ENCODE measurements around the gene MRPL20.
"Not testable (repeated sequence)": the region's sequence is repeated elsewhere in the genome, so short reads cannot be mapped to it uniquely, and the experiment has no call there.

The MRPL20 gene

DNA sequence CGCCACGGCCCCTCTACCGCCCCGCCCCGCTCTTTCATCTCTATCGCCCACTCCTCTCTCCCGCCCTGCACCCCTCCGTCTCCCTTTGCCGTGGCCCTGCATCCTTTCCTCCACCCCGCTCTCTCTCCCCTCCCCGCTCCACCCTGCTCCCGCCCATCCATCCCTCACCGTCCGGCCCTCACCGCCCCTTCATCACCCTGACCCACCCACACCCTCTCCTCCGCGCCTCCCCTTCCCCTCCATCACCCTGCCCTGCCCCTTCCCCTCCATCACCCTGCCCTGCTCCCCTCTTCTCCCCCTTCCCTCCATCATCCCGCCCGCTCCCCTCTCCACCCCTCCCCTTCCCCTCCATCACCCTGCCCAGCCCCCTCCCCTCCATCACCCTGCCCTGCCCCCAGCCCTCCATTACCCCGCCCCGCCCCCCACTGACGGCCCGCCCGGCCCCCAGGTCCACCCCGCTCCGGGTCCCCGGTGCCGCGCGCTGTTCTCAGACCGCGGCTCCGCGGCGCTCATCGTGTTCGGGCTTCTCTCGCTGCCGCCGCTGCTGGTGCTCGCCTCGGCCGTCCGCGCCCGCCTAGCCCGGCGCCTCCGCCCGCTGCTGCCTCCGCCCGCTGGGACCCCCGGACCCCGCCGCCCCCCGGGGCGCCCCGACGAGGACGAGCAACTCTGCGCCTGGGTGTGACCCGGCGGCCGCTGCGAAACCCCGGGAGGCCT lies 20.2 kb upstream of the MRPL20 start:
- DNase-seq (ENCODE audit: extremely low read depth in 1 of 2, low read depth in 1 of 2), result no peak

DNA sequence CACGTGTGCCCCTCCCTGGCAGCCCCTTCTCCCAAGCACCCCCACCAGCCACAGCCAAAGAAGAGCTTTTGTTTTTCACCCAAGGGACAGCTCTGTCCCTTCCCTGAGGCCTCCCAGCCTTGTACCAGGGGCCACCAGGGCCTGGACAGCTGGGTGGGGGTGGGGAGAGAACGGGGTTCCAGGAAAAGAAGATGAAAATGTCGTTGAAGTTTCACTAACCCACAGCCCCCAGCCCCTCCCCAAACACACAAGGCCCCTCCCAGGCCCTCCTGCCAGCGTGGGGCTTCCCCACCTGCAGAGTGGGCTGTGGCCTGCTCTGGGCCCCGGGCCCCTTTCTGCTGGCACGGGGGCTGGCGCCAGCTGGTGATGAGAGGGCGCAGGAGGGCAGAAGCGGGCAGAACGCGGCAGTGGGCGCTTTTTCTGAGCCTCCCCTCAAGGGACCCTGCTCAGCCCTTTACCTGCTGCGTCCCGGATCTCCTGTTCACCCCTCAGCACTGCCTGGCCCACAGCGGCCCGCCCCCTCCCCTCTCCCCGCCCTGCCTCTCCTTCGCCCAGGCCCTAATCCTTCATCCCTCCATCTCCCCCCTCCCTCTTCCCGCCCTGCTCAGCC lies 19.5 kb upstream of the MRPL20 start:
- no peak for DNase-seq (ENCODE audit: extremely low read depth in 1 of 2, low read depth in 1 of 2)

DNA sequence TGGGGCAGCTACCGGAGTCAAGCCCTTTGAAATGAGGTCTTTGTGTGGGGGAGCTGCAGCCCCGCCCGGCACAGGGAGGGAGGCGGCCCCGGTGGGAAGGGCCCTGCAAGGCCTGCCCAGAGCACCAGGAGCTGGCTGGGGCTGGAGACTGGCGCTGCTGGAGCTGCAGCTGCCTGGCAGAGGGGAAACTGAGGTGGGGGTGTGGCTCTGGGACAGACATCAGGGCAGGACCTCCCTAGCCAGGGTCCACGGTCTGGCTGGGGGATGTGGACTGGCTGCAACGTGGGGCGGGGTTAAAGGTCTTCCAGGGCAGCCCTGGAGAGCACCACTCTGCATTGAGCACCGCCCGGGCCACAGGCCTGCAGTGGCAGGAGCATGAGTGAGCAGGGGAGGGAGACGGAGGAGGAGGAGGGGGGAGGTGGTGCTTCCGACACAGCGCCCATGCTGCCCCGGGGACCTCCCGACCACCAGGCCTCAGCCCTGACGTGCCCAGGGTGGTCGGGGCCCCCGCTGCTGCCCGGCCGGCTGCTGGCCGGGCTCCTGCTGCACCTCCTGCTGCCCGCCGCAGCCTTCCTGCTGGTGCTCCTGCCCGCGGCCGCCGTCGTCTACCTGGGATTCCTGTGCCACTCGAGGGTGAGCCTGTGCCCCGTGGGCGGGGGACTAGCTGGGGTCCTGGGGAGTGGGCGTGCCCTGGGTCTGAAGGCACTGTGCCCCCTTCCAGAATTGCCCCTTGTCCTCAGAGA lies 18.8 kb upstream of the MRPL20 start:
- no peak for DNase-seq (ENCODE audit: extremely low read depth in 1 of 2, low read depth in 1 of 2)

DNA sequence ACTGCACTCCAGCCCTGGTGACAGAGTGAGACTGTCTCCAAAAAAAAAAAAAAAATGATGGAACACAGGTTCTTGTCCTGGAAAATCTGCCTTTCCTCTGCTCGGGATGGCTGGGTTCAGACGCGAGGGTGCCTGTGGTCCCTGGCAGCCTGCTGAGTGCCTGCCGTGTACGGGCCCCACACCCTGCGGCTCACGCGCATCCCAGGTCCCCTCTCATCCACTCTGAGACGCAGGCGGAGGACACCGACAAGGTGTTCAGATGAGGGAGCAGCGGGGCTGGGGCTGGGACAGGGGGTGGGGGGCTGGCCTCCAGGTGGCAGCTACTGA lies 18.3 kb upstream of the MRPL20 start:
- DNase-seq (ENCODE audit: extremely low read depth in 1 of 2, low read depth in 1 of 2), result no peak

DNA sequence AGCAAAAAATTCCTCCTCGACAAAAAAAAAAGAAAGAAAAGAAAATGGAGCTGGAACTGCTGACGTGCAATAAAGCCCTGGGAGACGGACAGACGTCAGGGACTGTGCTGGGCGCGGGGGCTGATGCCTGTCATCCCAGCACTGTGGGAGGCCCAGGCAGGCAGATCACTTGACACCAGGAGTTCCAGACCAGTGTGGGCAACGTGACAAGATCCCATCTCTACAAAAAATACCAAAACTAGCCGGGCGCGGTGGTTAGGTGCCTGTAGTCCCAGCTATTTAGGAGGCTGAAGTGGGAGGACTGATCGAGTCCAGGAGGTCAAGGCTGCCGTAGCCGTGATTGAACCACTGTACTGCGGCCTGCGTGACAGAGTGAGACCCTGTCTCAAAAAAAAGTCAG lies 17.6 kb upstream of the MRPL20 start:
- no peak for DNase-seq (ENCODE audit: extremely low read depth in 1 of 2, low read depth in 1 of 2)

DNA sequence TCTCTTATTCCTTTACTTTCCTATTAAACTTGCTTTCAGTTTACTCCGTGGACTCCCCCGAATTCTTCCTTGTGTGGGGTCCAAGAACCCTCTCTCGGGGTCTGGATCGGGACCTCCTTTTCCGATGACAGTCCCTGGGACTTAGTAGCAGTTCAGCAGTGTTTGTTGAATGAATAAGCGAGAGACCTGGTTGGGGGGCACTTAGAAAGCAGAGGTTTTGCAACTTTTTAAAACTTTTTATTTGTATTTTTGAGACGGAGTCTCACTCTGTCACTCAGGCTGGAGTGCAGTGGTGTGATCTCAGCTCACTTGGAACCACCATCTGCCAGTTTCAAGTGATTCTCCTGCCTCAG lies 16.1 kb upstream of the MRPL20 start:
- DNase-seq (ENCODE audit: extremely low read depth in 1 of 2, low read depth in 1 of 2), result no peak

DNA sequence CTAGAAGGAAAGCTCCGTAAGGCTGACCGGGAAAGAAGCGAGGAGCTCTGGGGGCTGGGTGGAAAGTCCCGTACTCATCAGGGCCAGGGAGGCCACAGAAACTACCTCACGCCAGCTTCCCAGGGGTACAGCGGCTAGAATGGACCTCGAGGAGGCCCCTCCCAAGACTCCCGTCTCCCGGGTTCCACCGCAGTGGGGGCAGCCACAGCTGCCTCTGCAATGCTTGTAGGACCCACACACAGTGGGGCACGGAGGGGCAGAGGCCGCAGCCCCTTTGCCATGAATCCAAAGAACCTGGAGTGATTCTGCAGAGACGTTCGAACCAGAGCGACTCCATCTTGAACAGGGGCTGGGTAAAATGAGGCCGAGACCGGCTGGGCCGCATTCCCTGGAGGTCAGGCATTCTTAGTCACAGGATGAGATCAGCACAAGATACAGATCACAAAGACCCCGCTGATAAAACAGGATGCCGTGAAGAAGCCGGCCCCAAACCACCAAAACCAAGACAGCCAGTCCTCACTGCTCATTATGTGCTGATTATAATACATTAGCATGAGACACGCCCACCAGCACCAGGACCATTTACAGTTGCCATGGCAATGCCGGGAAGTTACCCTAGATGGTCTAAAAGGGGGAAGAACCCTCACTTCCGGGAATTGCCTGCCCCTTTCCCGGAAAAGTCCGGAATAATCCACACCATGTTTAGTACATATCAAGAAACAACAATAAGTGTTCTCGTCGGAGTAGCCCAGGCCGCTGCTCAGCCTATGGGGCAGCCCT lies 15.6 kb upstream of the MRPL20 start:
- no peak for DNase-seq (ENCODE audit: extremely low read depth in 1 of 2, low read depth in 1 of 2)

DNA sequence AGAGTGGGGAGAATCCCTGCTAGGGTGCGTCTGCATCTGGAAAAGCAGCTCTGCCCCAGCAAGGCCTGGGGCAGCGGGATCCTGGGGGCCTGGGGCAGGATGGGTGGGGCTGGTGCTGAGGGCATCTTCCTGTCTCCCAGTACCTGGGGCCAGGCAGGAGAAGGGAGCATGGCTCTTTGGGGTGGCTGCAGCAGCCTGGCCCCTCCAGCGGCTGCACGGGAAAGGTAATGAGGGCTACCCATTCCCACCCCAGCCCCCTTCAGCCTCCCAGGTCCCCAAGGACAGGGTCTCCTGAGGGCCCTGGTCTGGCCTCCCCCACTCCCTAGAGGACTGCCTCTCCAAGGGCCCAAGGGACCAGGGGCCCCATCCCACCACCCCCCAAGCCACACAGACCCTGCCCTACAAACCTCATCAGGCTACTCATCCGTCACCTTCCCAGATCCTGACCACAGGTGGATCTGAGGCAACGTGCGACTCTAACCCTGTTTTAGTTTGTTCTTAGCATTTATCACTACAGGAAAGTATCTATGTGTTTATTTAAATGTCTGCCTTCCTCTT lies 14.9 kb upstream of the MRPL20 start:
- no peak for DNase-seq (ENCODE audit: extremely low read depth in 1 of 2, low read depth in 1 of 2)

DNA sequence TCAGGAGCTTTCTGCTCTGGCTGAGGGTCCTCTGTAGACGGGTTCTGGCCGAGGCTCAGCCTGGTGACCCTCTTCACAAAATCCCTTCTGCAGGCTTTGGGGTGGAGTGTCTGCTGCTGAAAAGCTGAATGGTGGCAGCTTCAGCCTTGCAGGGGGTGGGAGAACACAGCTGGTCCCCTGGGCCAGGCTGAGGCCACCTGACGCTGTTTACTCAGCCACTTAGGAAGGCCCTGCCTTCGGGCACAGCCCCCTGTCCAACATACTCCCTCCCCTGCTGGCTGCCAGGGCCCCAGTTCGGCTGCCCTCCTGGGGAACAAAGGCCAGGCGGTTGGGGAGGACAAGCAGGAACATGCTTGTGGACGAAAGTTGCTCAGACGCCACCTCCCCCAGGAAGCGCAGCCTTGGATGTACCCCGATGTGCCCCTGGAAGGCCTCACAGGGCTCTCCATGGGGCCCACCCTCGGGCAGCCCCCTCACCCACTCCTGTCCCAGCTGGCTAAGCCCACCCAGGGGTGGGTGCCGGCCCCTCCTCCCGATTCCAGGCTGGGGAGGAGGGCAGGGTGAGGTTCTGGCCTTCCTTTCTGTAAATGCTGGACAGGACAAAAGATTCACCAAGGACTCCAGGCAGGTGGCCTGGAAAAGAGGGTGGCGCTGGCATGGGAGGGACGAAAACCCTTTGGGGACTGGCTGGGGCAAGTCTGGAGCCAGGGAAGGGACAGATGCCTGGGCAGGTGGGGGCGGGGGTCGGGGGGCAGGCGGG lies 14.2 kb upstream of the MRPL20 start, which contains the start of gene ANKRD65:
ANKRD65 (minus strand) TSS at position 130 of the 760 bp plus-strand sequence. CDS start 271 bp downstream, outside the sequence.
- no peak for DNase-seq (ENCODE audit: extremely low read depth in 1 of 2, low read depth in 1 of 2)

DNA sequence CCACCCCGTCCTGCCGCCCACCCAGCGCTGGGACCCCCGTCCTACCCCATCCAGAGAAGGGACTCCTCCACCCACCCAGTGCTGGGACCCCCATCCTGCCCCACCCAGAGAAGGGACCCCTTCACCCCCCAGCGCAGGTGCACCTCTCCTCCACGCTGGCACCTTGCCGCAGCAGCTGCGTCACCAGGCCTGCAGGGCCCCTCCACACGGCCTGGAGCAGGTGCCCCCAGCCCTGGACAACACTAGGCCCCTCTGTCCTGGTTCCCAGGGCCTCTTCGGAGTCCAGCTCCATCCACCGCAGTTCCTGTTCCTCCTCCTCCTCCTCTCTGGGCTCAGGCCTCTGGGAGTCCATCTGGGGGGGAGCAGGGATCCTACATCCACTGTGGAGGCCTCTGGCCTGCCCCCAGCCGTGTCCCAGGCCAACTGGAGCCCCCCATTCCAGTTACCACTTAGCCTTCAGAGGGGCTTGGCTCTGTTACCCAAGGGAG lies 13.6 kb upstream of the MRPL20 start:
- no peak for DNase-seq (ENCODE audit: extremely low read depth in 1 of 2, low read depth in 1 of 2)

DNA sequence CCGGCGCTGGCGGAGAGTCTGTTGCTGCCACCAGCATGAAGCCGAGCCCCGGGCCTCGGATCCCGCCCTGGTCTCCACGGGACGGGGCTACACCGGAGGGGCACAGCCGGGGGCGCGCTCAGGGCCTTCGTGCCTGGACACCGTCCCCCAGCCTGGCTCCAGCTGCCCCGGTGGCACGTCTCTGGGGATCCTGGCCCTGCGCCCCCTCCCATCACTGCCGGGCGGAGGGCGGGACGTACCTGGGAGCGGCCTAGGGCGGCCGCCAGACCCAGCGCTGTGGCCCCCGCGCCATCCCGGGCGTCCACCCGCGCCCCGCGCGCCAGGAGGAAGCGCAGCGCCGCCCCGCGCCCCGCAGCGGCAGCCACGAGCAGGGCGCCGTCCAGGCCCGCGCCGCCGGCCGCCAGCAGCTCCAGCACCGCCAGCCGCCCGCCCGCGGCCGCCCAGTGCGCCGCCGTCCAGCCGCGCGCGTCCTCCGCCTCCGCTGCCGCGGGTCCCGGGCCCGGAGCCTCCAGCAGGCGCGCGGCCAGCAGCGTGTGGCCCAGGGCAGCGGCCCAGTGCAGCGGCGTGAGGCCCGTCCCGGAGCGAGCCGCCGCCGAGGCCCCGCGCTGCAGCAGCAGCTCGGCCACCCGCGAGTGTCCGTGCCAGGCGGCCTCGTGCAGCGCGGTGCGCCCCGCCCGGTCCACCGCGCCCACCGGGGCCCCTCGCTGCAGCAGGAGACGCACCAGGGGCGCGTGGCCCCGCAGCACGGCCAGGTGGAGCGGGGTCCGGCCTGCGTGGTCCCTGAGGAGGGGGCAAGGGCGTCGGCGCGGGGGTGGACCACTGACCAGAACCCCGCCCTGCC lies 12.9 kb upstream of the MRPL20 start:
- no peak for DNase-seq (ENCODE audit: extremely low read depth in 1 of 2, low read depth in 1 of 2)

DNA sequence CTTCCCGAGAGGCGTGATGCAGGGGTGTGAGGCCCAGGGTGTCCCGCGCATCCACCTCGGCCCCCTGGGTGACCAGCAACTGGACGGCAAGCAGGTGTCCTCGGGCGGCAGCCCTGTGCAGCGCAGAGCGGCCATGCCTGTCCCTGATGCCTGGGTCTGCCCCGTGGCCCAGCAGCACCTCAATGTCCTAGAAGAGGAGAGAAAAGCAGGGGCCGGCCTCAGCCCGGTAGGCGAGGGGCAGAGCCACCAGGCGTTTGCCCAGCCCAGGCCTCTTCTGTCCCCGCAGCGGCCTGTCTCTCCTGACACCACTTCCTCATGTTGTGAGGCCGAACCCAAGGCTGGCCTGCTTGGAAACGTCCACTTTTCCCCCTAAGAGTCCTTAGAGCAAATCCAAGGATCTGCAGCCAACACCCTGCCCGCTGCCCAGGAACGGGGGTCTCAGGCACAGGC lies 12.3 kb upstream of the MRPL20 start:
- no peak for DNase-seq (ENCODE audit: extremely low read depth in 1 of 2, low read depth in 1 of 2)

DNA sequence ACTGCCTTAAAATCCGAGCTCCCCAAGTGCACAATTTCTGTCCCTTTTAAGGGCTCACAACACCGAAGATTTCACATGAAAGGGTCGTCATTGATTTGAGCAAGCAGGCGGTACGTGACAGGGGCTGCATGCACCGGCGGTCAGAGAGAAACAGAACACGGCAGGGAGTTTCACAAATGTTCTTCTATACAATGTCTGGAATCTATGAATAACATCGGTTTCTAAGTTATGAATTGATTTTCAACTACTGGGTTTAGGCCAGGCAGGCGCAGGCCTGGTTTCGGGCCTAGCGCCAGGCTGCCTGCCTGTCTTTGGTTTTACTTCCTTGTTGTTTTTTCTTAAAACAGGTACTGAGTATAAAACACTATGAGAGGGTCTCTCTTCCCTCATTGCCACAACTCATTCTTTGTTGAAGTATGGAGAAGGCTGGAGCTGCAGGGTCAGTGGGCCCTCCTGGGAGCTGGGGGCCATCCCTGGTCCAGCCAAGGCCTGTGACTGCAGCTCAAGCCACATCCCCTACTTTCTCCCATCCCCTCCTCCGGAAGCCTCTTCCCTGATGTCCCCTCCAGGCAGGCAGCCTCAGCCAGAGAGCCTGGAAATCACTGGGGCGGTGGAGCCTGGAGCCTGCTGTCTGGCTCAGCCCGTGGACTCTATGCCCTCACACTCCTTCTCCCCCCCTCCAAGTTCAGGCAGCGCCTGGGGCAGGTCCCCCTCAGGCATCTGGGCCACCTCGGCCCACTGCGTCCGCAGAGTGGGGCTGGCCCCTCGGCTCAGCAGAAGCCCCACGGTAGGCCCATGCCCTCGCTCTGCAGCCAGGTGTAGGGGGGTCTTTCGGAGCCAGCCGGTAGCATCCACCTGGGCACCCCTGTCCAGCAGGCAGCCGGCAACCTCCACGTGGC lies 11.6 kb upstream of the MRPL20 start:
- no peak for DNase-seq (ENCODE audit: extremely low read depth in 1 of 2, low read depth in 1 of 2)

DNA sequence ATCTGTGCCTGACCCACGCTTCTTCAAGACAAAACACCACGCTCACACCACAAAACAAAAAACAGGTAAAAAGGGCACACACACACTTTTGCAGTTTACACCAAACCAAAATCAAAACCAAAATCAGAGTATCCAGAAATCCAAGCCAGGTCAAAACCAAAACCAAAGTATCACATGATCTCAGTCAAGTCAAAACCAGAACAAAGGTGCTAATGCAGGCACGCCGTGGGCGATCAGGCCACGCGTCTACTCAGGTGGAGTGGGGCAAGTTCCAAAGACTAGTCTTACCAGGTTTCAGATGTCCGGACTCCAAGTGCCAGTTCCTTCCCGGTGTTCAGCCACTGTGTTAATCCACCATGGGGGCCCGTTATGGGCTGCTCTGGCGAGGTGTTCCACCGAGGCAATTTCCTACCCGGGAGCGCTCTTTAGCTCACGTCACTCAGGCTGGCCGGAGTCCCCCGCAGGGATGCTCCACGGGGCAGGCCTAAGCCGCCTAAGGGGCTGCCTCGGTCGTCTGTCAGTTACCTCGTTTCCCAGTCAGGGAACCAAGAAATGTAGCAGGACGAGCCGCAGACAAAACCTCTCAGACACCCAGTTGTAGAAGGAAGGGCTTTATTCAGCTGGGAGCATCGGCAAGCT lies 10.9 kb upstream of the MRPL20 start:
- not testable (repeated sequence) for DNase-seq (ENCODE audit: extremely low read depth in 1 of 2, low read depth in 1 of 2)

DNA sequence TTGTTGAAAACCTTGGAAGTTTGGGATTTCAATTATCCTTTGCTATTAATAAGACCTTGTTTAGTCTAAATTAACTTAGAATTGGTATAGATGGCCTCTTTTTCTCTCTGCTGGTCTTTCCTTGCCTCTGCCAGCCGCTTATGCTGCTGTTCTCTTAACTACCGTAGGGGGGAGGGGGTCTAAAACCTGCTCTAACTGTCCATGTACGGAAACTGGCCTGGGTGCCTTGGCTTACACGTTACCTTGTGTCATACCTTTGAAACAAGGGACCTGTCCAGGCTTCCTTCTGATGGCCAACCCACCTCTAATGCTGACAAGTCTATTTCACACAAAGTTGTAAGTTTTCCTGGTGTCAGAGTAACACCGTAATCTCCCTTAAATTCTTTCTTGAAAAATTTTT lies 10.3 kb upstream of the MRPL20 start:
- not testable (repeated sequence) for DNase-seq (ENCODE audit: extremely low read depth in 1 of 2, low read depth in 1 of 2)

DNA sequence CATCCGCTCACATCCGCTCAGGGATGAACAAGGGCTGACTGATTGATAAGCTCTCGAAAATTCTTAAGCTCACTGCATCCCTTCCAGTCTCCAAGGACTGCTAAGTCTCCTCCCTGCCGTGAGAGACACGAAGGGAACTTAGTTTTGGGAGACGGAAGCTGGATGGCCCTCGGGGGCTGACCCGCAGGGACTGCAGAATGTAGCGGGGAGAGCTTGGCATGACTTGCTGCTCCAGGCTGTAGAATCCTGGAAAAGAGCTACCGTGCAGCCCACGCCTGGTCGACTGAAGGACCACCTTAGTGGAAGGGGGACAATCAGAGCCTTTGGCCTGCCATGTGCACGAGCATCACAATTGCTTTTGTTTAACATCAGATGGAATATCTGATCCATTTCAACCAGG lies 8.7 kb upstream of the MRPL20 start:
- no peak for DNase-seq (ENCODE audit: extremely low read depth in 1 of 2, low read depth in 1 of 2)

DNA sequence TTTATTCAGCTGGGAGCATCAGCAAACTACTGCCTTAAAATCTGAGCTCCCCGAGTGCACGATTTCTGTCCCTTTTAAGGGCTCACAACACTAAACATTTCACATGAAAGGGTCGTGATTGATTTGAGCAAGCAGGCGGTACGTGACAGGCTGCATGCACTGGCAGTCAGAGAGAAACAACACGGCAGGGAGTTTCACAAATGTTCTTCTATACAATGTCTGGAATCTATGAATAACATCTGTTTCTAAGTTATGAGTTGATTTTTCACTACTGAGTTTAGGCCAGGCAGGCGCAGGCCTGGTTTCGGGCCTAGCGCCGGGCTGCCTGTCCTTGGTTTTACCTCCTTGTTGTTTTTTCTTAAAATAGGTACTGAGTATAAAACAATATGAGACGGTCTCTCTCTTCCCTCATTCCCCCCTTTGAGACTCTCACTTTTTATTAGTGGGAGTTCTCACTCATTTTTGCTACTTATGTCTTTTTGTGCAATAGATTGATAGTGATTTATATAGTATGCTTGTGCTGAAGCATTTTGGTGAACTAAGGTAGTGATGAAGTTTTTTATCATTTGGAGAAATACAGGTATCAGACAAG lies 5.3 kb upstream of the MRPL20 start:
- not testable (repeated sequence) for DNase-seq (ENCODE audit: extremely low read depth in 1 of 2, low read depth in 1 of 2)
